NCI-H128 (cell line): Measurements from ENCODE around the gene AP4B1.
"Not testable (repeated sequence)": the region's sequence is repeated elsewhere in the genome, so short reads cannot be mapped to it uniquely, and the experiment has no call there.

Experiments
- DNase-seq: peaks from one replicate; lab custom pipeline; 2025; ENCODE audit not compliant: unreplicated experiment; lab: John Stamatoyannopoulos, UW

Gene AP4B1

GRCh38 chr1:113904674-113905434, at the start of gene AP4B1, which contains the start of gene DCLRE1B:
AP4B1 (minus strand) TSS chr1:113904799; CDS start chr1:113904717, 82 bp downstream.
DCLRE1B (plus strand) TSS chr1:113905326; CDS start chr1:113905587, 261 bp downstream.
- DNase-seq = peak; percentile 98

GRCh38 chr1:113951719-113952118, 47.1 kb upstream of the AP4B1 start:
- no peak for DNase-seq

GRCh38 chr1:113950908-113951307, 46.3 kb upstream of the AP4B1 start:
- DNase-seq = no peak

- no peak for DNase-seq
Observed at GRCh38 chr1:113949007-113949406, 44.4 kb upstream of the AP4B1 start.

- not testable (repeated sequence) for DNase-seq
Observed at GRCh38 chr1:113948151-113948550, 43.6 kb upstream of the AP4B1 start.

- DNase-seq = no peak
Observed at GRCh38 chr1:113947388-113948107, 42.9 kb upstream of the AP4B1 start.

GRCh38 chr1:113946678-113947387, 42.2 kb upstream of the AP4B1 start:
- no peak for DNase-seq

- DNase-seq = no peak
Observed at GRCh38 chr1:113946112-113946511, 41.5 kb upstream of the AP4B1 start.

GRCh38 chr1:113945329-113945728, 40.7 kb upstream of the AP4B1 start:
- DNase-seq = no peak

- no peak for DNase-seq
Observed at GRCh38 chr1:113943028-113943811, 38.6 kb upstream of the AP4B1 start.

GRCh38 chr1:113942527-113942926, 37.9 kb upstream of the AP4B1 start:
- DNase-seq = no peak

- no peak for DNase-seq
Observed at GRCh38 chr1:113941245-113941559, 36.6 kb upstream of the AP4B1 start.

GRCh38 chr1:113940365-113941244, 36.0 kb upstream of the AP4B1 start:
- no peak for DNase-seq

- no peak for DNase-seq
Observed at GRCh38 chr1:113938192-113938591, 33.6 kb upstream of the AP4B1 start.

GRCh38 chr1:113937146-113937545, 32.5 kb upstream of the AP4B1 start:
- DNase-seq = no peak

- no peak for DNase-seq
Observed at GRCh38 chr1:113935970-113936369, 31.4 kb upstream of the AP4B1 start.

- DNase-seq = no peak
Observed at GRCh38 chr1:113935176-113935575, 30.6 kb upstream of the AP4B1 start.

GRCh38 chr1:113934511-113935055, 30.0 kb upstream of the AP4B1 start:
- DNase-seq = no peak

- DNase-seq = no peak
Observed at GRCh38 chr1:113934006-113934405, 29.4 kb upstream of the AP4B1 start.

GRCh38 chr1:113931451-113931851, 26.9 kb upstream of the AP4B1 start:
- DNase-seq = no peak
